WTC11 (cell line): ENCODE measurements around the gene BCL11A. TPM values are rescaled to one million over a fixed set of nuclear protein-coding genes. Genes with fewer than 3 reads are reported as not detected.

Experiments used
- ATAC-seq: fragments of 200-7000 bp; cut with Tn5 transposase; 2 replicates; pipeline ENCODE4 v1.10.0; 2021; ENCODE audit warnings: mild to moderate bottlenecking, moderate library complexity
- CTCF ChIA-PET: fragments of 300-600 bp; sonication (Branson Sonifier 250); formaldehyde crosslinking; loops from one replicate; lab custom pipeline; 2021; ENCODE audit warnings: antibody characterized with exemption; lab: Charles Lee
- POLR2A ChIA-PET: fragments of 350-600 bp; sonication (Branson Sonifier 250); formaldehyde crosslinking; loops from one replicate; lab custom pipeline; 2021; ENCODE audit warnings: antibody characterized with exemption; lab: Charles Lee
- DNase-seq: peaks from one replicate; pipeline ENCODE4 v3.0.0; 2021; ENCODE audit warnings: low spot score
- H3K27ac Mint-ChIP-seq: 2 replicates; pipeline ENCODE4 v1.8.0; 2021; ENCODE audit warnings: mixed read lengths
- H3K27me3 Mint-ChIP-seq: 2 replicates; pipeline ENCODE4 v1.8.0; 2021; ENCODE audit warnings: low read depth, mild to moderate bottlenecking, moderate library complexity, mixed read lengths
- H3K36me3 Mint-ChIP-seq: 2 replicates; pipeline ENCODE4 v1.8.0; 2021; ENCODE audit warnings: mixed read lengths
- H3K4me1 Mint-ChIP-seq: 2 replicates; pipeline ENCODE4 v1.8.0; 2022; ENCODE audit warnings: mixed read lengths
- H3K4me3 Mint-ChIP-seq: 2 replicates; pipeline ENCODE4 v1.8.0; 2021; ENCODE audit warnings: mild to moderate bottlenecking, moderate library complexity, mixed read lengths
- H3K9me3 Mint-ChIP-seq: 2 replicates; pipeline ENCODE4 v1.8.0; 2021; ENCODE audit warnings: mixed read lengths
- AFF4 ChIP-seq: sonication (generic); formaldehyde crosslinking; IDR thresholded peaks from 2 replicates; pipeline ENCODE4 v1.8.1; 2023; ENCODE audit warnings: mild to moderate bottlenecking, missing genetic modification reagents, borderline replicate concordance
- CREM ChIP-seq: sonication (generic); formaldehyde crosslinking; IDR thresholded peaks from 2 replicates; pipeline ENCODE4 v1.8.1; 2022; ENCODE audit warnings: mild to moderate bottlenecking, missing genetic modification reagents, moderate library complexity
- EMX1 ChIP-seq: fragments of 250-450 bp; sonication (Bioruptor Pico); IDR thresholded peaks from 2 replicates; pipeline ENCODE4 v1.8.0; 2021; ENCODE audit warnings: mild to moderate bottlenecking
- ESRRA ChIP-seq: sonication (generic); formaldehyde crosslinking; IDR thresholded peaks from 2 replicates; pipeline ENCODE4 v1.8.1; 2022; ENCODE audit warnings: mild to moderate bottlenecking, missing genetic modification reagents, borderline replicate concordance
- FOXJ3 ChIP-seq: sonication (generic); formaldehyde crosslinking; IDR thresholded peaks from 2 replicates; pipeline ENCODE4 v1.9.0; 2021; ENCODE audit warnings: missing genetic modification reagents, mild to moderate bottlenecking, borderline replicate concordance
- FOXP1 ChIP-seq: sonication (generic); formaldehyde crosslinking; IDR thresholded peaks from 2 replicates; pipeline ENCODE4 v1.8.0; 2022; ENCODE audit warnings: missing genetic modification reagents, mild to moderate bottlenecking, moderate library complexity, borderline replicate concordance
- HMGXB4 ChIP-seq: sonication (generic); formaldehyde crosslinking; IDR thresholded peaks from 2 replicates; pipeline ENCODE4 v1.8.1; 2023; ENCODE audit warnings: mild to moderate bottlenecking, moderate library complexity, missing genetic modification reagents
- JAZF1 ChIP-seq: fragments of 250-450 bp; sonication (Bioruptor Pico); IDR thresholded peaks from 2 replicates; pipeline ENCODE4 v1.9.0; 2021; ENCODE audit warnings: moderate library complexity, mild to moderate bottlenecking, inconsistent platforms
- JUN ChIP-seq: sonication (generic); formaldehyde crosslinking; IDR thresholded peaks from 2 replicates; pipeline ENCODE4 v1.8.0; 2023; ENCODE audit warnings: mild to moderate bottlenecking, missing genetic modification reagents
- MYBL2 ChIP-seq: sonication (generic); formaldehyde crosslinking; IDR thresholded peaks from 2 replicates; pipeline ENCODE4 v1.8.1; 2023; ENCODE audit warnings: mild to moderate bottlenecking, moderate library complexity, missing genetic modification reagents
- NFATC4 ChIP-seq: fragments of 250-450 bp; sonication (Bioruptor Pico); IDR thresholded peaks from 2 replicates; pipeline ENCODE4 v1.9.0; 2021; ENCODE audit warnings: mild to moderate bottlenecking
- PREB ChIP-seq: sonication (generic); formaldehyde crosslinking; IDR thresholded peaks from 2 replicates; pipeline ENCODE4 v1.8.1; 2022; ENCODE audit warnings: mild to moderate bottlenecking, missing genetic modification reagents, moderate library complexity, borderline replicate concordance
- PRRX2 ChIP-seq: fragments of 250-450 bp; sonication (Bioruptor Pico); IDR thresholded peaks from 2 replicates; pipeline ENCODE4 v1.8.0; 2021; ENCODE audit warnings: mild to moderate bottlenecking
- SMAD3 ChIP-seq: sonication (generic); formaldehyde crosslinking; IDR thresholded peaks from 2 replicates; pipeline ENCODE4 v1.8.0; 2022; ENCODE audit warnings: missing genetic modification reagents, mild to moderate bottlenecking, borderline replicate concordance
- SP1 ChIP-seq: sonication (generic); formaldehyde crosslinking; conservative IDR thresholded peaks from 2 replicates; pipeline ENCODE4 v1.8.1; 2022; ENCODE audit warnings: missing genetic modification reagents
- TCF7 ChIP-seq: sonication (generic); formaldehyde crosslinking; IDR thresholded peaks from 2 replicates; pipeline ENCODE4 v1.8.0; 2022; ENCODE audit warnings: mild to moderate bottlenecking, low read depth, missing genetic modification reagents, moderate library complexity
- TEAD1 ChIP-seq: sonication (generic); formaldehyde crosslinking; IDR thresholded peaks from 2 replicates; pipeline ENCODE4 v1.8.0; 2022; ENCODE audit warnings: mild to moderate bottlenecking, missing genetic modification reagents
- TP53 ChIP-seq: sonication (generic); formaldehyde crosslinking; IDR thresholded peaks from 2 replicates; pipeline ENCODE4 v1.8.1; 2023; ENCODE audit warnings: mild to moderate bottlenecking, missing genetic modification reagents
- ZMAT4 ChIP-seq: fragments of 250-450 bp; sonication (Bioruptor Pico); IDR thresholded peaks from 2 replicates; pipeline ENCODE4 v1.9.0; 2021; ENCODE audit warnings: mild to moderate bottlenecking
- ZNF121 ChIP-seq: sonication (generic); formaldehyde crosslinking; IDR thresholded peaks from 2 replicates; pipeline ENCODE4 v1.8.0; 2023; ENCODE audit warnings: missing genetic modification reagents
- ZNF281 ChIP-seq: sonication (generic); formaldehyde crosslinking; IDR thresholded peaks from 2 replicates; pipeline ENCODE4 v1.8.0; 2023; ENCODE audit warnings: mild to moderate bottlenecking, missing genetic modification reagents
- ZNF416 ChIP-seq: fragments of 250-450 bp; sonication (Bioruptor Pico); IDR thresholded peaks from 2 replicates; pipeline ENCODE4 v1.9.0; 2021; ENCODE audit warnings: mild to moderate bottlenecking, inconsistent platforms
- ZNF423 ChIP-seq: fragments of 250-450 bp; sonication (Bioruptor Pico); IDR thresholded peaks from 2 replicates; pipeline ENCODE4 v2.1.2; 2022; ENCODE audit warnings: mild to moderate bottlenecking, moderate library complexity
- ZNF425 ChIP-seq: fragments of 250-450 bp; sonication (Bioruptor Pico); conservative IDR thresholded peaks from 2 replicates; pipeline ENCODE4 v1.9.0; 2021; ENCODE audit warnings: mild to moderate bottlenecking
- ZNF671 ChIP-seq: fragments of 250-450 bp; sonication (Bioruptor Pico); IDR thresholded peaks from 2 replicates; pipeline ENCODE4 v1.8.0; 2021; ENCODE audit warnings: mild to moderate bottlenecking
- total RNA-seq: library from RNA; stranded (reverse); gene quantifications from 3 replicates; pipeline ENCODE4 v1.2.3, GENCODE V29; 2021

BCL11A gene
- total RNA-seq, 1 experiment from 2014 or later: 53.2 TPM

- CTCF ChIA-PET: interaction anchor here (1.3 kb wide), 1 partner anchor 23 kb away, joined by 6 read pairs; no protein-coding TSS in a partner anchor
- peaks cover 20% of the 10 kb centered on the region for H3K4me1 Mint-ChIP-seq
- TF ChIP-seq TCF7 (no peak), ZNF425 (no peak), HMGXB4 (no peak), ZNF281 (CRISPR knock-in tag) (no peak), ZNF416 (CRISPR knock-in tag) (no peak), FOXJ3 (CRISPR knock-in tag) (no peak), ZNF121 (CRISPR knock-in tag) (no peak), SMAD3 (no peak), PREB (CRISPR knock-in tag) (no peak), PRRX2 (no peak), EMX1 (CRISPR knock-in tag) (no peak), ESRRA (CRISPR knock-in tag) (no peak), NFATC4 (no peak), MYBL2 (no peak), SP1 (CRISPR knock-in tag) (no peak)
- H3K9me3 Mint-ChIP-seq: no peaks in the 10 kb centered on the region
- DNase-seq: no peak
- no peaks in the 10 kb centered on the region for H3K27me3 Mint-ChIP-seq
- H3K27ac Mint-ChIP-seq: no peak overlapping the region
- H3K4me3 Mint-ChIP-seq: no peak overlapping the region
- peaks cover 32% of the 10 kb centered on the region for H3K36me3 Mint-ChIP-seq
- ATAC-seq: no peak
- POLR2A ChIA-PET: no interaction called here
These were observed 90.2 kb downstream of the BCL11A start for GRCh38 chr2:60463249-60463648.

GRCh38 chr2:60461421-60462108, 91.9 kb downstream of the BCL11A start:
- Mint-ChIP-seq H3K27ac (peak overlapping the region; percentile 94; the same call in 1 of the 2 replicates), H3K27me3 (no peaks in the 10 kb centered on the region), H3K9me3 (no peaks in the 10 kb centered on the region), H3K4me3 (no peak overlapping the region), H3K36me3 (peaks cover 26% of the 10 kb centered on the region), H3K4me1 (peaks cover 20% of the 10 kb centered on the region)
- ATAC-seq (peak; percentile 71), DNase-seq (no peak)
- ChIA-PET POLR2A (no interaction called here), CTCF (interaction anchor here (0.6 to 1.6 kb wide), 2 partner anchors 22 to 89 kb away, joined by 3 to 6 read pairs; no protein-coding TSS in a partner anchor)
- TF ChIP-seq MYBL2 (no peak), JUN (CRISPR knock-in tag) (no peak), ZNF423 (CRISPR knock-in tag) (no peak), CREM (CRISPR knock-in tag) (no peak), TP53 (CRISPR knock-in tag) (no peak), TEAD1 (CRISPR knock-in tag) (no peak), AFF4 (CRISPR knock-in tag) (no peak), FOXP1 (CRISPR knock-in tag) (no peak), ZMAT4 (CRISPR knock-in tag) (no peak), JAZF1 (CRISPR knock-in tag) (no peak), ZNF671 (CRISPR knock-in tag) (no peak), SP1 (CRISPR knock-in tag) (no peak)
